ENCODE results near the gene RNFT1. TPM values are rescaled to one million over a fixed set of nuclear protein-coding genes. Genes with fewer than 3 reads are reported as not detected.
"Not testable (repeated sequence)": the region's sequence is repeated elsewhere in the genome, so short reads cannot be mapped to it uniquely, and the experiment has no call there.

Gene RNFT1
- total RNA-seq, 1 experiment from 2014 or later: 18.1 TPM

- ATAC-seq (no peak), DNase-seq (no peak)
- BruUV-seq (replicated peaks): no TSS peak
- H3K27ac ChIP-seq (ENCODE audit: low read length): no peak overlapping the region
- H3K4me3 ChIP-seq (ENCODE audit: low read length): no peak overlapping the region
- H3K79me2 ChIP-seq (ENCODE audit: low read length): no peaks in the 10 kb centered on the region
- H3K36me3 ChIP-seq (ENCODE audit: low read depth, low read length): no peaks in the 10 kb centered on the region
- no peaks in the 10 kb centered on the region for H3K9me3 ChIP-seq (ENCODE audit: low read length)
- intact Hi-C loops (cut with micrococcal nuclease): no loop called here
- no peak overlapping the region for H3K4me2 ChIP-seq (ENCODE audit: low read length)
- TF ChIP-seq EZH2 (IDR thresholded peaks at IDR 0.05; ENCODE audit: low read length, unreplicated experiment): no peak
- no peak for TF ChIP-seq CTCF (conservative IDR thresholded peaks at IDR 0.05; ENCODE audit: low read depth, low read length)
- no peak for TF ChIP-seq EZH2phosphoT487 (IDR thresholded peaks at IDR 0.05; ENCODE audit: borderline replicate concordance, low read length)
- H3K27me3 ChIP-seq (ENCODE audit: low read length): no peaks in the 10 kb centered on the region
- H4K20me1 ChIP-seq (ENCODE audit: low read length): no peaks in the 10 kb centered on the region
- no peak overlapping the region for H2AFZ ChIP-seq (ENCODE audit: low read length)
- no peaks in the 10 kb centered on the region for H3K4me1 ChIP-seq (ENCODE audit: insufficient read depth, low read length)
- ChIA-PET CTCF (no interaction called here), POLR2A (ENCODE audit: unreplicated experiment) (no interaction called here)
- H3F3A ChIP-seq (ENCODE audit: low read length, unreplicated experiment): no peaks in the 10 kb centered on the region
- no peaks in the 10 kb centered on the region for H3K9me2 ChIP-seq (replicated peaks; ENCODE audit: low read length)
- no peak overlapping the region for H3K9ac ChIP-seq (ENCODE audit: low read length)
Observed at GRCh38 chr17:60006160-60006559, 41.6 kb upstream of the RNFT1 start.

DNA sequence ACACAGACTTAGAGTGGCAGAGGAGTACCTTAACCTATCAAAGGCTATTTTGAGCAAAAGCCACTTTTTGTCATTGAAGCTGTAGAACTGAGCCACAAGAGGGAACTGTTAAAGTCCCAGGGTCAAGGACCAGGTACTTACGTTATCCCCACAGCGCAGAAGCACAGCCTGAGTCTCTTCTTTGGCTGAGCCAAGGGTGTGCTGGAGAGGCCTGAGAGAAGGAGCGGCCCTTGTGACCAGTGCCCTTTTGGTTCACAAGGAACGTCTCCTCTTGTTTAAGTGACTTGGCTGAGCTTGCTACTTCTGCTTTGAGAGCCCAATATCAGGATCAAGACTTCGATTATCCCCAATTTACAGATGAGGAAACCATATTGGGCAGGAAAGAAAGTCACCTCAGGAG, 40.0 kb upstream of the RNFT1 start:
- CTCF ChIA-PET; H3F3A ChIP-seq (ENCODE audit: low read length, unreplicated experiment); POLR2A ChIA-PET (ENCODE audit: unreplicated experiment); H3K79me2 ChIP-seq (ENCODE audit: low read length); H3K9ac ChIP-seq (ENCODE audit: low read length); H3K9me3 ChIP-seq (ENCODE audit: low read length); H3K4me3 ChIP-seq (ENCODE audit: low read length); H3K4me2 ChIP-seq (ENCODE audit: low read length); H3K27ac ChIP-seq (ENCODE audit: low read length); DNase-seq; H3K27me3 ChIP-seq (ENCODE audit: low read length); intact Hi-C loops (cut with micrococcal nuclease); H3K36me3 ChIP-seq (ENCODE audit: low read depth, low read length); H4K20me1 ChIP-seq (ENCODE audit: low read length); H2AFZ ChIP-seq (ENCODE audit: low read length); BruUV-seq (replicated peaks); ATAC-seq; H3K4me1 ChIP-seq (ENCODE audit: insufficient read depth, low read length); H3K9me2 ChIP-seq (replicated peaks; ENCODE audit: low read length): not testable (repeated sequence)

GRCh38 chr17:60002405-60002804, 37.9 kb upstream of the RNFT1 start:
- H3K27ac ChIP-seq (ENCODE audit: low read length); H3K36me3 ChIP-seq (ENCODE audit: low read depth, low read length); H3K27me3 ChIP-seq (ENCODE audit: low read length); H4K20me1 ChIP-seq (ENCODE audit: low read length); H3K9ac ChIP-seq (ENCODE audit: low read length); H3K79me2 ChIP-seq (ENCODE audit: low read length); CTCF ChIA-PET; H3F3A ChIP-seq (ENCODE audit: low read length, unreplicated experiment); H3K4me2 ChIP-seq (ENCODE audit: low read length); H3K4me3 ChIP-seq (ENCODE audit: low read length); H3K9me2 ChIP-seq (replicated peaks; ENCODE audit: low read length); H3K4me1 ChIP-seq (ENCODE audit: insufficient read depth, low read length); BruUV-seq (replicated peaks); DNase-seq; POLR2A ChIA-PET (ENCODE audit: unreplicated experiment); H3K9me3 ChIP-seq (ENCODE audit: low read length); intact Hi-C loops (cut with micrococcal nuclease); H2AFZ ChIP-seq (ENCODE audit: low read length); ATAC-seq: not testable (repeated sequence)

GRCh38 chr17:59996608-59997007, 32.1 kb upstream of the RNFT1 start:
- CTCF ChIA-PET; BruUV-seq (replicated peaks); H3F3A ChIP-seq (ENCODE audit: low read length, unreplicated experiment); POLR2A ChIA-PET (ENCODE audit: unreplicated experiment); H4K20me1 ChIP-seq (ENCODE audit: low read length); H3K9ac ChIP-seq (ENCODE audit: low read length); intact Hi-C loops (cut with micrococcal nuclease); H3K9me3 ChIP-seq (ENCODE audit: low read length); H3K27ac ChIP-seq (ENCODE audit: low read length); H3K36me3 ChIP-seq (ENCODE audit: low read depth, low read length); H3K27me3 ChIP-seq (ENCODE audit: low read length); H3K79me2 ChIP-seq (ENCODE audit: low read length); ATAC-seq; H3K9me2 ChIP-seq (replicated peaks; ENCODE audit: low read length); H2AFZ ChIP-seq (ENCODE audit: low read length); DNase-seq; H3K4me3 ChIP-seq (ENCODE audit: low read length); H3K4me1 ChIP-seq (ENCODE audit: insufficient read depth, low read length); H3K4me2 ChIP-seq (ENCODE audit: low read length): not testable (repeated sequence)

DNA sequence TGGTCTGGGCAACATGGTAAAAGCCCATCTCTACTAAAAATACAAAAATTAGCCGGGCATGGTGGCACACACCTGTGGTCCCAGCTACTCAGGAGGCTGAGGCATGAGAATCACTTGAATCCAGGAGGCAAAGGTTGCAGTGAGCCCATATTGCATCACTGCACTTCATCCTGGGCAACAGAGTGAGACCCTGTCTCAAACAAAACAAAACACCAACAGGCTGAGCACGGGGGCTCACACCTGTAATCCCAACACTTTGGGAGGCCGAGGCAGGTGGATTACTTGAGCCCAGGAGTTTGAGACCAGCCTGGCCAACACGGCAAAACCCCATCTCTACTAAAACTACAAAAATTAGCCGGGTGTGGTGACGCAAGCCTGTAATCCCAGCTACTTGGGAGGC, 10.6 kb upstream of the RNFT1 start:
- H3K27ac ChIP-seq (ENCODE audit: low read length); H4K20me1 ChIP-seq (ENCODE audit: low read length); H3K27me3 ChIP-seq (ENCODE audit: low read length); H3K4me1 ChIP-seq (ENCODE audit: insufficient read depth, low read length); H3K9me2 ChIP-seq (replicated peaks; ENCODE audit: low read length); BruUV-seq (replicated peaks); H3K79me2 ChIP-seq (ENCODE audit: low read length); H3F3A ChIP-seq (ENCODE audit: low read length, unreplicated experiment); H2AFZ ChIP-seq (ENCODE audit: low read length); H3K9ac ChIP-seq (ENCODE audit: low read length); POLR2A ChIA-PET (ENCODE audit: unreplicated experiment); CTCF ChIA-PET; H3K36me3 ChIP-seq (ENCODE audit: low read depth, low read length); intact Hi-C loops (cut with micrococcal nuclease); H3K9me3 ChIP-seq (ENCODE audit: low read length); H3K4me2 ChIP-seq (ENCODE audit: low read length); ATAC-seq; H3K4me3 ChIP-seq (ENCODE audit: low read length); DNase-seq: not testable (repeated sequence)

DNA sequence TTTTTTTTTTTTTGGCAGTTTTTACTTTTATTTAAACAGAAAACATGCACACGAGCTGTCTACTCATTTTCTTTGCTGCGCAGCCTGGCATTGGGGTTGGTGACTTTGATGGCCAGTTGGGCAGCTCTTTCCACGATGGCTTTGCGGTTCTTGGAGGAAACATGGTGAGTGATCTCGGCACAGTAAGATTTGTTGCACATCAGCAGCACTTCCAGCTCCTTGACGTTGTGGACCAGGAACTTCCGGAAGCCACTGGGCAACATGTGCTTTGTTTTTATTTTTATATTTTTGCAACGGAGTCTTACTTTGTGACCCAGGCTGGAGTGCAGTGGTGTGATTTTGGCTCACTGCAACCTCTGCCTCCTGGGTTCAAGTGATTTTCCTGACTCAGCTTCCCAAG, 8.9 kb upstream of the RNFT1 start:
- CTCF ChIA-PET; H3F3A ChIP-seq (ENCODE audit: low read length, unreplicated experiment); H3K36me3 ChIP-seq (ENCODE audit: low read depth, low read length); H3K9me2 ChIP-seq (replicated peaks; ENCODE audit: low read length); H4K20me1 ChIP-seq (ENCODE audit: low read length); ATAC-seq; H3K4me1 ChIP-seq (ENCODE audit: insufficient read depth, low read length); H3K9me3 ChIP-seq (ENCODE audit: low read length); BruUV-seq (replicated peaks); H3K27ac ChIP-seq (ENCODE audit: low read length); H3K4me3 ChIP-seq (ENCODE audit: low read length); H2AFZ ChIP-seq (ENCODE audit: low read length); H3K9ac ChIP-seq (ENCODE audit: low read length); H3K27me3 ChIP-seq (ENCODE audit: low read length); intact Hi-C loops (cut with micrococcal nuclease); H3K4me2 ChIP-seq (ENCODE audit: low read length); DNase-seq; H3K79me2 ChIP-seq (ENCODE audit: low read length): not testable (repeated sequence)
- POLR2A ChIA-PET (ENCODE audit: unreplicated experiment): interaction anchor here (0.7 kb wide), 1 partner anchor 9 kb away, joined by 6 read pairs; no protein-coding TSS in a partner anchor
